IPS DF 19.7 (cell line): ENCODE results near the gene ARHGEF16.

Source experiments
- DNase-seq: peaks from one replicate; pipeline ENCODE4 v3.0.0-alpha.2; 2013; ENCODE audit warnings: low read depth, low spot score

ARHGEF16 gene

GRCh38 chr1:3481836-3482375 lies 27.4 kb downstream of the ARHGEF16 start:
- DNase-seq = no peak

DNA sequence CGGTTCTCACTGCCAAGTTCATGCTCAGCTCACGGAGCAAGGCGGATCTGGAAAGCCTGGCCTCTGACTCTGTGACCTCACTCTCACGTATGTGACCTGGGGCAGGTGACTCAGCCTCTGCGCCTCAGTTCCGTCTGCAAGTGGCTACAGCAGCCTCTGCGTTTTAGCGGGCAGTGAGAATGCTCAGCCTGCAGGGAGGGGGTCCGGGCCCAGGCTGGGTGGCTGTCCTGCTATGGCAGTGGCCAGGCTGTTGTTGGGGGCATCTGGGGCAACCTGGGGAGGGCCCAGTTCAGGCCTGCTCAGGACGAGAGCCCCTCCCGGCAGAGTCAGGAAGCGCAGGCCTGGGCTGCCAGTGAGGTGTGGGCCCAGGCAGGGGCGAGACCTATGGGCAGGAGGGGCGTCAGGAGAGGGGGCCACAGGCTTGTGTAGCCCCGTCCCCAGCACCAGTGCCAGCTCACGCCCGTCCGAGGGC lies 27.9 kb downstream of the ARHGEF16 start:
- DNase-seq = no peak

- DNase-seq = no peak
These were observed 28.9 kb downstream of the ARHGEF16 start for GRCh38 chr1:3483380-3483779.

GRCh38 chr1:3483801-3484444 lies 29.5 kb downstream of the ARHGEF16 start:
- no peak for DNase-seq

GRCh38 chr1:3485016-3485415 lies 30.6 kb downstream of the ARHGEF16 start:
- no peak for DNase-seq

- no peak for DNase-seq
These were observed 34.0 kb downstream of the ARHGEF16 start for GRCh38 chr1:3488432-3488831.

GRCh38 chr1:3490046-3490745 lies 35.7 kb downstream of the ARHGEF16 start:
- DNase-seq = no peak

GRCh38 chr1:3491291-3492246 lies 37.1 kb downstream of the ARHGEF16 start:
- no peak for DNase-seq

DNA sequence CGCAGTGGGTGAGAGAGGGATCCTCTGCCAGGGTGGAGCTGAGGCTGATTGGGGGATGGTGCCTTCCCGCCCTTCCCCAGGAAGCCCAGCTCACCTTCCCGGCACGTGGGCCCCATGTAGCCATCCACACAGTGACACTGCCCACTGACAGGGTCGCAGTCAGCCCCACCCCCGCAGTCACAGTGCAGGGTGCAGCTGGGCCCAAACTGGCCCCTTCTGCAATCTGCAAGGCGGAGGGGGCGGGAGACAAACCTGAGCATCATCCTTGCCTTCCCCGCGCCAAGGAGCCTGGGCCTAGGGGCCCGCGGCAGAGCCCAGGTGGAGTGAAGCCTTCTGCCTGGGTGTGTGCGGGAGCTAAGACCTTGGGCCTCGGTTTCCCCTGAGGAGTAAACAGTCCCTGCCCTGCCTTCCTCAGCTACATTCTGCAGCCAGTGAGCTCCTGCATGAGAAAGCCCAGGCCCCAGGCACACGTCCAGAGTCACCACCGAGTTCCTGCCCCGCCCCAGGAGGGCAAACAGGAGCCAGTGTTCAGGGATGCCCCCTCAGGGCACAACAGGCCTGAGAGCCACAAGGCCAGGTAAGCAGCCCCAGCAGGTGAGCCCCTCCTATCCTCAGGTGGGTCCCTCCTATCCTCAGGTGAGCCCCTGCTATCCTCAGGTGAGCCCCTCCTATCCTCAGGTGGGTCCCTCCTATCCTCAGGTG lies 38.2 kb downstream of the ARHGEF16 start:
- no peak for DNase-seq

DNA sequence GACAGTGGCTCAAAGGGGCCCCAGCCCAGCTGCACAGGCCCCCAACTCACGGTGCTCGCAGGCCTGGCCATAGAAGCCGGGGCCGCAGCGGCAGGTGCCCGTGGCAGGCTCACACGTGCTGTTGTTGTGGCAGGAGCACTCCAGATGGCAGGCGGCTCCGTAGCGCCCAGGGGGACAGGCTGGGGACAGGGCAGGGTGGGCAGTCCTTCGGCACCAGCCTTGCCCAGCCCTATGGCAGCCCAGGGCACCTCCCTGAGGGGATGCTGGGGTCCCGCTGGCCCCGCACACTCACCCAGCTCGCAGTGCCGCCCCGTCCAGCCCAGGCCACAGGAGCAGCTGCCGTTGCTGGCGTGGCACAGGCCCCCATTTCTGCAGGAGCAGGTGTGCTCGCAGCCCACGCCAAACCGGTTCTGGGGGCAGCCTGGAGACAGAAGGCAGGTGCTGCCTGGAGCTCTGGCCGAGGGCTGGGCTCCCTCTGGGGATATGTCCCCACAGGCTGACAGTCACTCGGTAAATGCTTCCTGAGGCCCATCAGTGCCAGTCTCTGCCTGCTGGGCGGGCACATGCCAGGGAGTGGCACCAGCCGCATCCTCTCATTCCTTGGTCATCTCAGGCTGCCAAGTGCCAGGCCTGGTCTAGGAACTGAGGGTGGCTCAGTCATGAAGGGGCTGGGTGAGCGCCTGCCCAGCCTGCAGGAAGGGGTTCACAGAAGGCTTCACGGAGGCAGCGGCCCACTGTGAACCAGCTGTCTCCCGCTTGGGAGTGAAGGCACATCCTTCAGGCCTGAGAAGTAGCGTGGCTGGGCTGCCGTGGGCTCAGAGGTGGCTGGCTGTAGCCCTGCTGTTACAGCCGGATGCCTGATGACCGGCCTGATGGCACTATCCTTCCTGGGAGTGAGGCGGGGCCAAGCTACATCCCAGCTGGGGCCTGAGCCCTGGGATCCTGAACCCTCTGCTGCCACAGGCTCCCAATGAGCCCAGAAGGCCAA lies 40.1 kb downstream of the ARHGEF16 start:
- no peak for DNase-seq

DNA sequence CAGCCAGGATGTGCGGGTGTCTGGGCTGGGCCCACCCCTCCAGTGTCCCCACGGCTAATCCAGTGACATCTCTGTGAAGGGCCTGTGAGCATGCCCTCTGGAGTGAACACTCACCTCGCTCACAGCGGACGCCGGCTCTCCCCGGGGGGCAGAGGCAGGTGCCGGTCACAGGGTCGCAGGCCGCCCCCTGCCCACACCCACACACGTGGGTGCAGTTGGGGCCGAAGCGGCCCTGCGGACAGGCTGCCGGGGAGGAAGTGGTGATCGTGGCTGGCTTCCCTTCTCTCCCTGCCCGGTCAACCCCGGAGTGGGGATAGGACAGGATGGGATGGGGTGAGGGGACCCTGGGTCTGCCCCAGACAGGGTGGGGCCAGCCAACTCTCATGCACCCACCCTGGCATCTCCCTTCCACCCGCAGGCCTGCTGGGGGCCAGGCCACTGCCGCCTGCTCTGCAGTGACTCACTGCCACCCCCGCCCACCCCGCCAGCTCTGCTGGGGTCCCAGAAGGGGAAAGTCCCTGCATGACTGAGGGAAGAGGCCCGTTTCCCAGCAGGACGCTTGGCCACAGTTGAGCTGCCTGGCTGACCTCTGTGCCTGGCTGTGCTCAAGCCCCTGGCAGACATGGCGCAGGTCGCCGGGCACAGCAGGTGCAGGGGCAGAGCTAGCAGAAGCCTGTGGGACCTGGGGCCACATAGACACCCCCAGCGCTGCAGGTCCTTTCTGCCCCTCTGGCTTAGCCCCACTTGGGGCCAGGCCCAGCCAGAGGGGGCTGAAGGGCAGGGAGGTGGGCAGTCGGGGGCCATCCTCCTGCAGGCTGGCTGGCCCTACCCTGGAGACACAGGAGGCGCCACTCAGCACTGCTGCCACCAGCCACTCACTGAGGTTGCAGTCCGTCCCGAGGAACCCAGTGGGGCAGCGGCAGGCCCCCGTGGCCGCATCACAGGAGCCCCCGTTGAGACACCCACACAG lies 41.6 kb downstream of the ARHGEF16 start:
- DNase-seq = no peak

- no peak for DNase-seq
These were observed 42.5 kb downstream of the ARHGEF16 start for GRCh38 chr1:3496916-3497315.

DNA sequence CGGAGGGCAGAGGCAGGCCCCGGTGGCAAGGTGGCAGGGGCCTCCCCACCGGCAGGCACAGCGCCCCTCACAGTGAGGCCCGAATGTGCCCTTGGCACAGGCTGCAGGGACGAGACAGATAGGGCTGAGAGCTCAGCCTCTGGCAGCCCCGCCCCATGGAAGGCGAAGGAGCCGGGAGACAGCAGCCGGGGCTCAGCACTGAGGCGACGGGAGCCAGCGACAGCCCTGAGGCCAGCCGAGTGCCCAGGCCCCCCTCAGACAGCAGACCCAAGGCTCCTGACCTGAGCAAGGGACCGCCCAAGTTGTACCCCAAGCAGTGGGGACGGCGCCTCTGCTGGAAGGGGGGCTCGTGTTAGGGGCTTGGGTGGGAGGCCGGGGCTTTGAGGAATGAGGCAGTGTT lies 43.1 kb downstream of the ARHGEF16 start:
- no peak for DNase-seq

GRCh38 chr1:3498246-3498930 lies 43.9 kb downstream of the ARHGEF16 start:
- DNase-seq = no peak

DNA sequence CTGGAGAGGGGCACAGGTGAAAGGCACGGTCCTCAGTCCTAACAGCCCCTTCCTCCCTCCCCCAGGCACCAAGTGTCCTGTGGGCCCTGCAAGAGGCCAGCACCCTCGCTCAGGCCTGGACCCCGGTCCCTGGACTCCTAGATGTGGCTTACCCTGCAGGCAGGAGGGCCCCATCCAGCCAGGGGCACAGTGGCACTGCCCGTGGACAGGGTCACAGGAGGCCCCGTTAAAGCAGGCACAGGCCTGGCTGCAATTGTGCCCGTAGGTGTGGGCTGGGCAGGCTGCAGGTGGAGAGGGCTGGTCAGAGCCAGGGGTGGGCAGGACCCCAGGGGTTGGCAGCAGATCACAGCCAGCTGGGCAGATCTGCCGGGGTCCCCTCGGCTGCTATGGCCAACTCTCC lies 44.5 kb downstream of the ARHGEF16 start:
- no peak for DNase-seq

DNA sequence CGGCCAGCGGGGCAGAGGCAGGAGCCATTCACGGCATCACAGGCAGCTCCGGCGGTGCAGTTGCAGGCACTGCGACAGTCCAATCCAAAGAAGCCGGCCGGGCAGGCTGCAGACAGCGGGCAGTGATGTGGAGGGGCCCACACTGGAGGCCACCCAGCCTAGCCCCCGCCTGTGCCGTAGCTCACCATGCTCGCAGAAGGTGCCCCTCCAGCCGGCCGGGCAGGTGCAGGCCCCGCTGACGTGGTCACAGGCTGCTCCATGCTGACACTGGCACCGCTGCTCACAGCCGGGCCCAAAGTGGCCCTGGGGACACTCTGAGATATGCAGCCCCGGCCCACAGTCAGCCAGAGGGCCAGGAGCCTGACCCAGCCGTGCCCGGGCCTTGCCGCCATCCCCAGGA lies 45.1 kb downstream of the ARHGEF16 start:
- DNase-seq = no peak

GRCh38 chr1:3500265-3500835 lies 45.9 kb downstream of the ARHGEF16 start:
- DNase-seq = no peak

GRCh38 chr1:3501437-3501836 lies 47.0 kb downstream of the ARHGEF16 start:
- no peak for DNase-seq
